Measurements from ENCODE around the gene FRAT2.

DNA sequence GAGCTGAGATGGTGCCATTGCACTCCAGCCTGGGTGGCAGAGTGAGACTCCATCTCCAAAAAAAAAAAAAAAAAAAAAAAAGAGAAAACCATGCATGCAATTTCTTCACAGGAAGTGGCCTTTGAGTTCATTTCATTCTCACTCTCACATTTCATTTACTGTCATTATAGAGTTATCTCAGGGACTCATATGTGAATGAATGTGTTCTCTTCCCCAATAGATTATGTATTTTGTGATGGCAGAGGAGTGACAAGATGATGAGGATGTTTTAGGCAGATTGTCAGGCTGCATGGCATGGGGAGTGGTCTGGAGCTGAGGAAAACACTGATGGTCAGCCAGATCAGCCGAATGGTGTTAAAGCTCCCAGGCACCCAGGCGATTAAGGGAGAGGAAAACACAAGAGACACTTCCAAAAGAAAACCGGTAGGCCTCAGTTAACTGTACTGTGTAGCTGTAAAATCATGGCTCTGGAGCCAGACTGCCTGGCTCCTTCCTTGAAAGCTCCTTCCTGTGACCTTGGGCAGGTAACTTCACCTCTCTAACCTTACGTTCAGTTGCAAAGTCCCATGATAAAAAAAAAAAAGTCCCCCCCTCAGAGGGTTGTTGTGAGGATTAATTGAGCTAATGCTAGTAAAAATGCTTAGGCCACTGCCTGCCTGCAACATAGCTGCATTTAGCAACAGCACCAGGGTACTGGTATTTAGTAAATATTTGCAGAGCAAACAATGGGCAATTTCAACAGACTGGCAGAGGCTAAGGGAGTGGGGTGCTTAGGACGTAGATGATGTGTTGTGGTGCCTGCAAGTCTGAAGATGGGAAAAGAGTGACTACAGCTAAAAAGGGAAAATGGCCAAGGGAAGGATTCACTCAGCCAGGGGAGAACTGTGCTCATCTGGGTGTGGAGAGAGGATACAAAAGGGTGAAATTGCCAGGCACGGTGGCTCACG lies 6.9 kb downstream of the FRAT2 start:
- no peak for TF ChIP-seq POLR2A (IDR thresholded peaks at IDR 0.05)
- TF ChIP-seq, protein P1, sequence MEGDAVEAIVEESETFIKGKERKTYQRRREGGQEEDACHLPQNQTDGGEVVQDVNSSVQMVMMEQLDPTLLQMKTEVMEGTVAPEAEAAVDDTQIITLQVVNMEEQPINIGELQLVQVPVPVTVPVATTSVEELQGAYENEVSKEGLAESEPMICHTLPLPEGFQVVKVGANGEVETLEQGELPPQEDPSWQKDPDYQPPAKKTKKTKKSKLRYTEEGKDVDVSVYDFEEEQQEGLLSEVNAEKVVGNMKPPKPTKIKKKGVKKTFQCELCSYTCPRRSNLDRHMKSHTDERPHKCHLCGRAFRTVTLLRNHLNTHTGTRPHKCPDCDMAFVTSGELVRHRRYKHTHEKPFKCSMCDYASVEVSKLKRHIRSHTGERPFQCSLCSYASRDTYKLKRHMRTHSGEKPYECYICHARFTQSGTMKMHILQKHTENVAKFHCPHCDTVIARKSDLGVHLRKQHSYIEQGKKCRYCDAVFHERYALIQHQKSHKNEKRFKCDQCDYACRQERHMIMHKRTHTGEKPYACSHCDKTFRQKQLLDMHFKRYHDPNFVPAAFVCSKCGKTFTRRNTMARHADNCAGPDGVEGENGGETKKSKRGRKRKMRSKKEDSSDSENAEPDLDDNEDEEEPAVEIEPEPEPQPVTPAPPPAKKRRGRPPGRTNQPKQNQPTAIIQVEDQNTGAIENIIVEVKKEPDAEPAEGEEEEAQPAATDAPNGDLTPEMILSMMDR (IDR thresholded peaks at IDR 0.05): no peak
